Measurements from ENCODE around the gene CIAO3. TPM values are rescaled to one million over a fixed set of nuclear protein-coding genes. Genes with fewer than 3 reads are reported as not detected.

CIAO3 gene
- total and polyA plus RNA-seq, 5 donors, result 21.5 to 31.3 (median 23.9) TPM

DNA sequence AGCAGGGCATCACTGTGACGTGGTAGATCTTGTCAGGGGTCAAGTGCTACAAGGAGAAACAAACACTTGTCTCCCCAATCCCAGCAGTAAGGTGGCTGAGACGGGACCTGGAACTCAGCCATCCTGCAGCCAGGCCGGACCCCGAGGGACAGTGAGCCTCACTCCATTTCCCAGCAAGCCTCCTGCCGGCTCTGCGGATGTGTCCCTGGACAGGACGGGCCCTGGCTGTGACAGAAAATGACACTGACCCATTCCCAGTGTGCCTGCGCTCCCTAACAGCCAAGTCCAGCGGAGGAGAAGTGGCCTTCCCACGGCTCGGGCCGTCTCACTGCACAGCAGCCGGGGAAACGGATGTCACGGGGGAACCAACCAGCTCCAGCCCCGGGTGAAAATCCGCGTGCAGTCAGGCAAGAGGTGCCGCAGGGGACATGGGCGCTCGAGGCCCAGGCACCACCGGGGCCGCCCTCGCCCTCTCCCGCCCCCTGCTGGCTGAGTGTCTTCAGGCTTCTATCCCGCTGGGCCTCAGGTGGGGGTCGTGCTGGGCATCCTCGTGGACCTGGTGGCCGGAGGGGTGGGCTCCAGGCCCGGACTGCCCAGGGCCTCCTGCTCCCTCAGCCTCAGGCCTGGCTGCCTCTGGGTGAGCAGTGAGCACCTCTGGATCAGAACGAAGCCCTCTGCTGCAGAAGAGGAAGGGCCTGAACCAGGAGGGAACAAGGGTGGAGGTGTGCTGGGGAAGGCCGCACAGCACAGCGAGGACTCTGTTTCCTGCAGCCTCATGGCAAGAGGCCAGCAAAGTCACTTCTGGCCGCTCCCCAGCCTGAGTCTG is 7.2 kb downstream of the CIAO3 start:
- 81% methylated on average over 34 of the region's 34 CpGs for WGBS
- no peak overlapping the region for H3K4me3 ChIP-seq (ENCODE audit: low read length)

DNA sequence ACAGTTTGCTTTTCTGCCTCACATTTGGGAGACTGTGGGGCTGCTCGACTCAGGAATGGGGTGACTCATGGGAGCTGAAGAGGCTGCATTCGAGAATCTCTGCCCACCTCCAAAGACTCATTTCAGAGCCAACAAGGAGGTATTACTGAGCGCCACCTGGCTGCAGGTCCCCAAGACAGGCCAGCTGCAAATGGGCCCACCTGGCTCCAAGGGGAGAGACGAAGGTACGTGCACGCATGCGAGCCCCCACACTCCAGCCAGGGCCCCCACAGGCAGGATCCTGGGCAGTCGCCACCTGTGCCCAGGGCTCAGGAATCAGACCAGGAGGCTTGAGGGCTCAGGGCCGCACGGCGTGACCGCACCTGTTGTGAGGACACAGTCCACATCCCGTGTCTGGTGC is 7.9 kb downstream of the CIAO3 start:
- 91% methylated on average over 13 of the region's 13 CpGs for WGBS
- H3K4me1 ChIP-seq (ENCODE audit: control insufficient read depth, insufficient read depth, low read length), result no peaks in the 10 kb centered on the region
- DNase-seq, result peak in 1 of 3 donors; percentile 31
- H3K27me3 ChIP-seq (ENCODE audit: control insufficient read depth, insufficient read depth), result no peaks in the 10 kb centered on the region
- ATAC-seq, result no peak
- no peaks in the 10 kb centered on the region for H3K9me3 ChIP-seq (ENCODE audit: control insufficient read depth, low read length)
- intact Hi-C loops (cut with DNase I), result no loop called here
- no peak overlapping the region for H3K27ac ChIP-seq (ENCODE audit: low read length)
- no peak overlapping the region for H3K4me3 ChIP-seq (ENCODE audit: low read length)

More for the DNA sequence above, 7.2 kb downstream of the CIAO3 start:
- ATAC-seq (no peak), DNase-seq (peak in 2 of 3 donors; percentile 62 to 71)
- H3K9me3 ChIP-seq (ENCODE audit: control insufficient read depth, low read length), result no peaks in the 10 kb centered on the region
- intact Hi-C loops (cut with DNase I), result no loop called here
- H3K4me1 ChIP-seq (ENCODE audit: control insufficient read depth, insufficient read depth, low read length), result no peaks in the 10 kb centered on the region
- H3K27ac ChIP-seq (ENCODE audit: low read length), result no peak overlapping the region
- H3K27me3 ChIP-seq (ENCODE audit: control insufficient read depth, insufficient read depth), result no peaks in the 10 kb centered on the region

DNA sequence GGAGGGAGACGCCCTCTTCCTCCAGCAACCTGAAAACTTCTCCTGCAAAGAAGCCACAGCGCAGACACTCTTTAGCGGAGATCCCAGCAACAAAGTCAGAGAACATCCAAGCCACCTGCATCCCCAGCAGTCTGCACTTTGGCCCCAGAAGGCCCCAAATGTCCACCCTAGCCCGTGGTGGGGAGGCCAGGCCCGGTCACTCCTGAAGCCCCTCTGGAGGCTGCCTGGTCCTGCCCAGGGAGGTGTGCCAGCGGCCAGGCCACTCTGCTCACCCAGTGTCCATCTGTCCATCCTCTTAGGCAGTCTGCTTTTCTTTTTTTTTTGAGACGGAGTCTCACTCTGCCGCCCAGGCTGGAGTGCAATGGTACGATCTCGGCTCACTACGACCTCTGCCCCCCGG is 8.5 kb downstream of the CIAO3 start:
- no peaks in the 10 kb centered on the region for H3K4me1 ChIP-seq (ENCODE audit: control insufficient read depth, insufficient read depth, low read length)
- DNase-seq, result peak in 1 of 3 donors; percentile 29
- no peak for ATAC-seq
- no peaks in the 10 kb centered on the region for H3K27me3 ChIP-seq (ENCODE audit: control insufficient read depth, insufficient read depth)
- H3K27ac ChIP-seq (ENCODE audit: low read length), result no peak overlapping the region
- intact Hi-C loops (cut with DNase I), result no loop called here
- WGBS, result 92% methylated on average over 12 of the region's 12 CpGs
- no peaks in the 10 kb centered on the region for H3K9me3 ChIP-seq (ENCODE audit: control insufficient read depth, low read length)
- no peak overlapping the region for H3K4me3 ChIP-seq (ENCODE audit: low read length)

DNA sequence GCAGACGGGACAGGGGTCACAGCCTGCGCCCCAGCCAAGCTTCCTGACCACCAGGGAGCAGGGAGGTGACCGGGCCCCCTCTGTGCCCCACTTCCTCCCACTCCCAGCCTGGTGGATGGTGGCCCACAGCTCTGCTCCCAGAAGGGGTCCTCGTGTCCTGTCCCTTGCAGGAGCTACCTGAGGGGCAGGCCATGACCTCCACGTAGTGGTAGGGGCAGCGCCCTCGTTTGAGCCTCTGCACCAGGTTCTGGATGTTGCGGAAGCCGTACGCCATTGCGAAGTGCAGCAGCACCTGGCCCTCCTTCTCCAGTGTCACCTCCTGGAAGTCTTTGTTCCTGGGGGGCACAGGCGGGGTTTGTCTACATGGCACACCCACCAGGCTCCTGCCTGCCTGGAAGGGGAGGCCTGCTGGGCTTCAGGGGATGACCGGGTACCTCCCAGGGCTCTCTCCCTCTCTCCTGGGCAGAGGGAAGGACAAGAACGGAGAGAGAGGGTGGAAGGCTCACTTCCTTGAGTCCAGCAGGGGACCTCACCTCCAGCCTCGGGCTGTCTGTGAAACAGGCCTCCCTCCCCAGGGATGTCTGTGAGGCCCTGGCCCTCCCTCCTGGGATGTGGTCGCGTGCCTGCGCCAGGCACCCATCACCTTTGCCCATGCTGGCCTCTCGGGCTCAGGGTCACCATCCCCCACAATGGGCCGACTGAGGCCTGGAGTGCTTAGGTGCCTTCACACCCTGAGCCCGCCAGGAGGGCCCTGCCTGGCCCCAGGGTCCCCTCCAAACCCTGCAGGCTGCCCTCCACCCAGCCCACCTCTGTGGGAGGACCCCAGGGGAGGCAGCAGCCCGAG is 9.9 kb downstream of the CIAO3 start:
- no peaks in the 10 kb centered on the region for H3K4me1 ChIP-seq (ENCODE audit: control insufficient read depth, insufficient read depth, low read length)
- intact Hi-C loops (cut with DNase I), result no loop called here
- no peaks in the 10 kb centered on the region for H3K9me3 ChIP-seq (ENCODE audit: control insufficient read depth, low read length)
- 85% methylated on average over 22 of the region's 22 CpGs for WGBS
- ATAC-seq (no peak), DNase-seq (peak in 1 of 3 donors; percentile 58)
- H3K27ac ChIP-seq (ENCODE audit: low read length), result no peak overlapping the region
- no peak overlapping the region for H3K4me3 ChIP-seq (ENCODE audit: low read length)
- H3K27me3 ChIP-seq (ENCODE audit: control insufficient read depth, insufficient read depth), result no peaks in the 10 kb centered on the region

DNA sequence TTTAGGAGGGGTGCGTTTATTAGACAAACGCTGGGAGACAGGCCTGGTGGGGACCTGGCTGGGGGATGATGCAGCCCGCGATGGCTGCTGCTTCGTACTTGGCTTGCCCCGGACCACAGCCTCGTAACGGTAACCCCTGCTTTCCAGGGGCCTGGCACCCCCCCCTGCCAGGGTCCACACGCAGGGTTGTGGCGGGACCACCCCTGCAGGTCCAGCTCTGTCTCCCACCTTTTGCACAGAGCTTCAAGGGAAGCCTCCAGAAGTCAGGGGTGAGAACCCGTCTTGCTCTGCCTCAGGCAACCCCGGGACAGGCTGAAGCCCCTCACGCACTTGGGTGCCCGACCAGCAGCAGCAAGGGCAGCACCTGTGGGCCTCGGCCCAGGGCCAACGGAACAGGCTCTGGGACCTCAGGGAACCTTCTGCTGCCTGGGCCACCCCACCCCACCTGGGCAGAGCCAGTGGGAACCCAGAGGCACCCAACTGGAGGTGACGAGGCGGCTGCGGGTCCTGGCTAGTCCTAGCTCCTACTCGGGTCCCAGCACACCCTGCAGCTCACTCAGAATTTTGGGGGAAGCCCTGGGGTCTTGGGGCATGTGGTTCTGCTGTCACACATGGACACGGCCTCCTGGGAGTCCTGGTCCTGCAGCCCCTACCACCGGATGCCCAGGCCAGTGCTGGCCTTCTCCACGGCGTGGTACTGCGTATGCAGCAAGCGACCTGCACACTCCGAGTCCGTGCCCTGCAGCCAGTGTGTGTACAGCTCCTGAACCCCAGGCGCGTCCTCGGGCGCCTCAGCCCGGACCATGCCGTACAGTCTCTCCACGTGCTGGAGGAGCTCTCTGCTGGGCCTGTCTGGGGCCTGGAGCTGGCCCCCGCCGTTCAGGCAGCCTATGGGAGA is 10.8 kb downstream of the CIAO3 start:
- WGBS, result 88% methylated on average over 37 of the region's 37 CpGs
- DNase-seq (no peak), ATAC-seq (no peak)
- Histone ChIP-seq H3K4me3 (ENCODE audit: low read length) (no peak overlapping the region), H3K27me3 (ENCODE audit: control insufficient read depth, insufficient read depth) (no peaks in the 10 kb centered on the region), H3K9me3 (ENCODE audit: control insufficient read depth, low read length) (no peaks in the 10 kb centered on the region), H3K4me1 (ENCODE audit: control insufficient read depth, insufficient read depth, low read length) (no peaks in the 10 kb centered on the region), H3K27ac (ENCODE audit: low read length) (no peak overlapping the region)
- intact Hi-C loops (cut with DNase I), result no loop called here

DNA sequence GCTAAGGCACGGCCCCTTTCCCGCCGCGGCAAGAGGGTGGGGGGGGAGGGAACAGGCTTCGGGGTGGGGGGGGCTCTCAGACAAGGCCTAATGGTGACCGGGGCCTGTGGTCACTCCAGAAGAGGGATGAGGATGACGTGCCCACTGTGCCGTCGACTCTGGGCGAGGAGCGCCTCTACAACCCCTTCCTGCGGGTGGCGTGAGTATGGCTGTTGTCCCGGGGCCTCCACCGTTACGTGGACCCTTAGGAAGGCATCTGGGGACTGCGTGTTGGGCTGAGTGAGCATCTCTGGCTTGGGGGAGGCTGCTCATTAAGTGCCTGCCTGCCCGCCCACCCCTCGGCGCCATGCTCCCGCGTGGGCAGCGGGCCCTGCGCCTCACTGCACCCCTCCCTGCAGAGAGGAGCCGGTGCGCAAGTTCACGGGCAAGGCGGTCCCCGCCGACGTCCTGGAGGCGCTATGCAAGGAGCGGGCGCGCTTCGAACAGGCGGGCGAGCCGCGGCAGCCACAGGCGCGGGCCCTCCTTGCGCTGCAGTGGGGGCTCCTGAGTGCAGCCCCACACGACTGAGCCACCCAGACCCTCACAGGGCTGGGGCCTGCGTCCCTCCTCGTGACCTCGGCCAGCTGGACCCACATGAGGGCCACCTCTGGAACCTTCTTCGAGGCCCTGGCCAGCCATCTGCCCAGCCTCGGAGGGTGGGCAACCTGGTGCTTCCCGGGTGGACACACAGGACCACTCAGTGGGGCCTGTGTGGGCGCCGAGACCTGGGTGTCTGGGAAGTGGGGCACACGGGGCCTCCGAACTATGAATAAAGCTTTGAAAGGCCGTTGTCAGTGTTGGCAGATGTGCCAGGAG is 11.7 kb downstream of the CIAO3 start:
- ATAC-seq, result no peak

DNA sequence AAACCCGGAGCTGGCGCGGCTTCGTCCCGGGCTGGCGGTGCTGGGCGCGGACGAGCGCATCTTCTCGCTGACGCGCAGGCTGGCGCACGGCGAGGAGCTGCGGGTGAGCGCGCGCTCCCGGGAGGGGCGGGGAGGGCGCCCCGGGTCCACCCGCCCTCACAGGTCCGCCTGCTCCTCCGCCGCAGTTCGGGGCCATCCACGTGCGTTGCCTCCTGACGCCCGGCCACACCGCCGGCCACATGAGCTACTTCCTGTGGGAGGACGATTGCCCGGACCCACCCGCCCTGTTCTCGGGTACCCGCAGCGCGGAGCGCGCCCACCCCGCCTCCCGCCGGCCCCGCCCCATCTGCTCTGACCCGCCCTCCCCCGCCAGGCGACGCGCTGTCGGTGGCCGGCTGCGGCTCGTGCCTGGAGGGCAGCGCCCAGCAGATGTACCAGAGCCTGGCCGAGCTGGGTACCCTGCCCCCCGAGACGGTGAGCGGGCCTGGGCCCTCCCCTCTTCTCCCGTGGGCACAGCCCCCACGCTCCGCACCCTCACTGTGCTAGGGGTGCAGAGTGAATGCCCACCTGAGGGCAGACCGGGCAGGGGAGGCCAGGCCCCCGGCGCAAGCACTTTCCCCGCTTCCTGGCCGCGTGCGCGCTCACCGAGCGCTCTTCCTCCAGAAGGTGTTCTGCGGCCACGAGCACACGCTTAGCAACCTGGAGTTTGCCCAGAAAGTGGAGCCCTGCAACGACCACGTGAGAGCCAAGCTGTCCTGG is 12.5 kb downstream of the CIAO3 start:
- Histone ChIP-seq H3K9me3 (ENCODE audit: control insufficient read depth, low read length) (no peaks in the 10 kb centered on the region), H3K4me1 (ENCODE audit: control insufficient read depth, insufficient read depth, low read length) (no peaks in the 10 kb centered on the region), H3K4me3 (ENCODE audit: low read length) (peak overlapping the region; percentile 54), H3K27ac (ENCODE audit: low read length) (no peak overlapping the region), H3K27me3 (ENCODE audit: control insufficient read depth, insufficient read depth) (no peaks in the 10 kb centered on the region)
- 1% methylated on average over 80 of the region's 80 CpGs for WGBS
- intact Hi-C loops (cut with DNase I), result no loop called here
- peak; percentile 42 to 59 for ATAC-seq
- DNase-seq, result peak; percentile 76 to 83 (median 83)

More for the DNA sequence above, 11.7 kb downstream of the CIAO3 start:
- H3K9me3 ChIP-seq (ENCODE audit: control insufficient read depth, low read length), result no peaks in the 10 kb centered on the region
- peak in 1 of 3 donors; percentile 65 for DNase-seq
- H3K4me1 ChIP-seq (ENCODE audit: control insufficient read depth, insufficient read depth, low read length), result no peaks in the 10 kb centered on the region
- no peaks in the 10 kb centered on the region for H3K27me3 ChIP-seq (ENCODE audit: control insufficient read depth, insufficient read depth)
- WGBS, result 60% methylated on average over 55 of the region's 55 CpGs
- no peak overlapping the region for H3K27ac ChIP-seq (ENCODE audit: low read length)
- H3K4me3 ChIP-seq (ENCODE audit: low read length), result no peak overlapping the region
- intact Hi-C loops (cut with DNase I), result no loop called here

DNA sequence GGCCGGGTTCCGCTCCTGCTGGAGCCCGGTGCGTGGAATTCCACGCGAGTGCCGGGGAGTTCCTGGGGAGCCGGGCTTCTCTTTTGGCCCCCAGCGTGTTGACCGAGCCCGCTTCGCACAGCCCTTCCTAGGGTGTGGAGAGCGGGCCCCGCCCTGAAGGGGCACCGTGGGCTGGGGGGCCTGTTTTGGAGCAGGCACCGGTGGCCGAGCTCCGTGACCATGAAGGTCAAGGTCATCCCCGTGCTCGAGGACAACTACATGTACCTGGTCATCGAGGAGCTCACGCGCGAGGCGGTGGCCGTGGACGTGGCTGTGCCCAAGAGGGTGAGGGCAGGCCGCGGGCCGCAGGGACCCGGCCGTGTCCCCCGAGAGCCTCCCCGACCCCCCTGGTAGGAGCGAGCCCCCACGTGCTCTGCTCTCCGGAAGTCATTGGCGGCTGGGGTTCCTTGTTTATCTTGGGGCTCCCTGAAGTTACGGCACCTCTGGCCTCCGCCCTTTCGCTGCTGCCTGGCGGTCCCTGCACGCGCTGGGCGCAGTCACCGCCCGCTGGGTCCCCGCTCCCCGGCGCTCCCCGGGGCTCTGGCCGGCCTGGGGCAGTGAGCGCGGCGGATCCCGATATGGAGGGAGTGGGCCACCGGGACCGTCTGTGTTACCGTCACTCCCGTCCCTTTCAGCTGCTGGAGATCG is 13.4 kb downstream of the CIAO3 start:
- WGBS, result under 1% methylated on average over 61 of the region's 61 CpGs
- DNase-seq (peak in 1 of 3 donors; percentile 70), ATAC-seq (peak; percentile 0 to 1)
- H3K9me3 ChIP-seq (ENCODE audit: control insufficient read depth, low read length), result no peaks in the 10 kb centered on the region
- H3K4me3 ChIP-seq (ENCODE audit: low read length), result peak overlapping the region; percentile 54
- H3K27ac ChIP-seq (ENCODE audit: low read length), result no peak overlapping the region
- intact Hi-C loops (cut with DNase I), result no loop called here
- H3K4me1 ChIP-seq (ENCODE audit: control insufficient read depth, insufficient read depth, low read length), result no peaks in the 10 kb centered on the region
- H3K27me3 ChIP-seq (ENCODE audit: control insufficient read depth, insufficient read depth), result no peaks in the 10 kb centered on the region
